OCI-LY1 (cell line): Measurements from ENCODE around the gene DYNC1LI1.

Experiments
- H2AFZ ChIP-seq: fragments of 200-600 bp; sonication (generic), shearing (Covaris generic); 2 replicates; pipeline ENCODE4 v1.6.0; 2014; ENCODE audit warnings: antibody characterized with exemption, mild to moderate bottlenecking, low read length
- H3F3A ChIP-seq: fragments of 200-600 bp; sonication (generic), shearing (Covaris generic); 2 replicates; pipeline ENCODE4 v1.6.0; 2014; ENCODE audit warnings: mild to moderate bottlenecking, antibody characterized with exemption, low read length, moderate library complexity; ENCODE audit not compliant: insufficient read depth
- H3K27ac ChIP-seq: fragments of 200-600 bp; sonication (generic); 2 replicates; pipeline ENCODE4 v1.5.1; 2014; ENCODE audit warnings: low read length, mixed run types, mild to moderate bottlenecking, low read depth; ENCODE audit not compliant: poor library complexity, severe bottlenecking
- H3K27me3 ChIP-seq: fragments of 200-600 bp; sonication (generic); 2 replicates; pipeline ENCODE4 v1.6.0; 2014; ENCODE audit warnings: antibody characterized with exemption, mild to moderate bottlenecking, low read length, moderate library complexity; ENCODE audit not compliant: insufficient read depth
- H3K36me3 ChIP-seq: fragments of 200-600 bp; sonication (generic); 2 replicates; pipeline ENCODE4 v1.6.1; 2014; ENCODE audit warnings: mild to moderate bottlenecking, antibody characterized with exemption, low read length, moderate library complexity, mixed read lengths; ENCODE audit not compliant: insufficient read depth
- H3K4me1 ChIP-seq: fragments of 200-600 bp; sonication (generic); 2 replicates; pipeline ENCODE4 v1.5.1; 2014; ENCODE audit warnings: mild to moderate bottlenecking, low read length, moderate library complexity; ENCODE audit not compliant: insufficient read depth, severe bottlenecking
- H3K4me2 ChIP-seq: fragments of 200-600 bp; sonication (generic), shearing (Covaris generic); 2 replicates; pipeline ENCODE4 v1.6.1; 2014; ENCODE audit warnings: low read length
- H3K4me3 ChIP-seq: fragments of 200-600 bp; sonication (generic); 2 replicates; pipeline ENCODE4 v1.5.1; 2014; ENCODE audit warnings: low read length, low read depth, mild to moderate bottlenecking, mixed read lengths; ENCODE audit not compliant: poor library complexity, severe bottlenecking
- H3K79me2 ChIP-seq: fragments of 200-600 bp; shearing (Covaris generic); 2 replicates; pipeline ENCODE4 v1.6.1; 2016; ENCODE audit warnings: mixed run types, low read length, mixed read lengths; ENCODE audit not compliant: insufficient read depth
- H3K9ac ChIP-seq: fragments of 200-600 bp; sonication (generic), shearing (Covaris generic); 2 replicates; pipeline ENCODE4 v1.6.1; 2014; ENCODE audit warnings: mild to moderate bottlenecking, low read length, mixed read lengths
- H3K9me2 ChIP-seq: fragments of 200-600 bp; sonication (generic), shearing (Covaris generic); 2 replicates; pipeline ENCODE4 v1.6.1; 2014; ENCODE audit warnings: low read depth, mild to moderate bottlenecking, low read length, mixed read lengths
- H3K9me3 ChIP-seq: fragments of 200-600 bp; shearing (Covaris generic); 2 replicates; pipeline ENCODE4 v1.6.1; 2014; ENCODE audit warnings: low read length, mixed read lengths
- H4K20me1 ChIP-seq: fragments of 200-600 bp; sonication (generic), shearing (Covaris generic); 2 replicates; pipeline ENCODE4 v1.6.0; 2016; ENCODE audit warnings: mild to moderate bottlenecking, low read length; ENCODE audit not compliant: insufficient read depth
- EZH2 ChIP-seq: fragments of 200-600 bp; sonication (generic), shearing (Covaris generic); IDR thresholded peaks from 2 replicates; pipeline ENCODE4 v1.8.0; 2017; ENCODE audit warnings: borderline replicate concordance, mixed run types, mild to moderate bottlenecking, antibody characterized with exemption, low read length, moderate library complexity, mixed read lengths
- TF ChIP-seq, protein P1 (sequence below): fragments of 200-600 bp; sonication (generic), shearing (Covaris generic); IDR thresholded peaks from 2 replicates; pipeline ENCODE4 v1.5.1; 2017; ENCODE audit warnings: mild to moderate bottlenecking, antibody characterized with exemption, low read length, moderate library complexity, mixed read lengths

The DYNC1LI1 gene

GRCh38 chr3:32545305-32545704 is 25.4 kb downstream of the DYNC1LI1 start:
- no peaks in the 10 kb centered on the region for H3K27me3 ChIP-seq
- H3K36me3 ChIP-seq = peaks cover 25% of the 10 kb centered on the region
- H3K9ac ChIP-seq = no peak overlapping the region
- H3K9me2 ChIP-seq = no peaks in the 10 kb centered on the region
- no peaks in the 10 kb centered on the region for H3F3A ChIP-seq
- H4K20me1 ChIP-seq = no peaks in the 10 kb centered on the region
- H3K4me1 ChIP-seq = no peaks in the 10 kb centered on the region
- H3K79me2 ChIP-seq = peaks cover 36% of the 10 kb centered on the region
- no peaks in the 10 kb centered on the region for H3K9me3 ChIP-seq
- no peak overlapping the region for H2AFZ ChIP-seq
- H3K4me3 ChIP-seq = no peak overlapping the region
- TF ChIP-seq EZH2 = no peak
- TF ChIP-seq, protein P1, sequence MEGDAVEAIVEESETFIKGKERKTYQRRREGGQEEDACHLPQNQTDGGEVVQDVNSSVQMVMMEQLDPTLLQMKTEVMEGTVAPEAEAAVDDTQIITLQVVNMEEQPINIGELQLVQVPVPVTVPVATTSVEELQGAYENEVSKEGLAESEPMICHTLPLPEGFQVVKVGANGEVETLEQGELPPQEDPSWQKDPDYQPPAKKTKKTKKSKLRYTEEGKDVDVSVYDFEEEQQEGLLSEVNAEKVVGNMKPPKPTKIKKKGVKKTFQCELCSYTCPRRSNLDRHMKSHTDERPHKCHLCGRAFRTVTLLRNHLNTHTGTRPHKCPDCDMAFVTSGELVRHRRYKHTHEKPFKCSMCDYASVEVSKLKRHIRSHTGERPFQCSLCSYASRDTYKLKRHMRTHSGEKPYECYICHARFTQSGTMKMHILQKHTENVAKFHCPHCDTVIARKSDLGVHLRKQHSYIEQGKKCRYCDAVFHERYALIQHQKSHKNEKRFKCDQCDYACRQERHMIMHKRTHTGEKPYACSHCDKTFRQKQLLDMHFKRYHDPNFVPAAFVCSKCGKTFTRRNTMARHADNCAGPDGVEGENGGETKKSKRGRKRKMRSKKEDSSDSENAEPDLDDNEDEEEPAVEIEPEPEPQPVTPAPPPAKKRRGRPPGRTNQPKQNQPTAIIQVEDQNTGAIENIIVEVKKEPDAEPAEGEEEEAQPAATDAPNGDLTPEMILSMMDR = no peak
- H3K27ac ChIP-seq = no peak overlapping the region
- H3K4me2 ChIP-seq = no peak overlapping the region

GRCh38 chr3:32544894-32545293 is 25.8 kb downstream of the DYNC1LI1 start:
- H3K4me2 ChIP-seq = no peak overlapping the region
- no peaks in the 10 kb centered on the region for H3F3A ChIP-seq
- no peak overlapping the region for H3K9ac ChIP-seq
- no peaks in the 10 kb centered on the region for H3K4me1 ChIP-seq
- no peaks in the 10 kb centered on the region for H3K9me3 ChIP-seq
- peaks cover 34% of the 10 kb centered on the region for H3K79me2 ChIP-seq
- no peaks in the 10 kb centered on the region for H4K20me1 ChIP-seq
- H3K4me3 ChIP-seq = no peak overlapping the region
- no peak for TF ChIP-seq EZH2
- TF ChIP-seq, protein P1 = no peak
- H3K27me3 ChIP-seq = no peaks in the 10 kb centered on the region
- no peak overlapping the region for H2AFZ ChIP-seq
- peaks cover 25% of the 10 kb centered on the region for H3K36me3 ChIP-seq
- H3K9me2 ChIP-seq = no peaks in the 10 kb centered on the region
- no peak overlapping the region for H3K27ac ChIP-seq

DNA sequence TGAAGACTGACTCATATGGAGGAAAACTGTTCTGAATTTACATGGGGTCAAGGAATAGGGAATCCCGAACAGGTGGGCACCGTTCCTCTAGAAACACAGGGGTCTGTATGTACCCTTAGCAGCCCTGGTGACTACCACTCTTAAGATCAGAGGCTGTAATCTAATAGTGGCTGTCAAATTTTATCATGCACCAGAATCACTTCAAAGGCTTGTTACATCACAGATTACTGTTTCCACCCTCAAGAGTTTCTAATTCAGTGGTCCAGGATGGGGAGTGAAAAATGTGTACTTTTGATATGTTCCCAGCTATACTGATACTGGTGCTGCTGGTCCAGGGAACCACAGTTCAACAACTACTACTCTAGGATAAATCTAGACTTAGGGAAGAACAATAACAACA is 27.9 kb downstream of the DYNC1LI1 start:
- Histone ChIP-seq H3K4me3 (no peak overlapping the region), H4K20me1 (no peaks in the 10 kb centered on the region), H3K9ac (no peak overlapping the region), H3K9me3 (no peaks in the 10 kb centered on the region), H3K4me2 (no peak overlapping the region), H3K9me2 (no peaks in the 10 kb centered on the region), H3K79me2 (peaks cover 13% of the 10 kb centered on the region), H3K27ac (no peak overlapping the region), H3K27me3 (no peaks in the 10 kb centered on the region), H3K4me1 (no peaks in the 10 kb centered on the region), H3F3A (no peaks in the 10 kb centered on the region), H3K36me3 (peaks cover 33% of the 10 kb centered on the region), H2AFZ (no peak overlapping the region)
- no peak for TF ChIP-seq EZH2
- TF ChIP-seq, protein P1 = no peak
